ENCODE results near the gene RIPK3.
A peak's percentile ranks its signal among the peaks of the same experiment; 100 is the strongest.
"Not testable (repeated sequence)": the region's sequence is repeated elsewhere in the genome, so short reads cannot be mapped to it uniquely, and the experiment has no call there.

Gene RIPK3

GRCh38 chr14:24339284-24340151, at the start of gene RIPK3:
Gene RIPK3, minus strand, starts transcription at chr14:24339991. Its CDS starts 165 bp downstream, at chr14:24339826.
- DNase-seq = peak; percentile 71

DNA sequence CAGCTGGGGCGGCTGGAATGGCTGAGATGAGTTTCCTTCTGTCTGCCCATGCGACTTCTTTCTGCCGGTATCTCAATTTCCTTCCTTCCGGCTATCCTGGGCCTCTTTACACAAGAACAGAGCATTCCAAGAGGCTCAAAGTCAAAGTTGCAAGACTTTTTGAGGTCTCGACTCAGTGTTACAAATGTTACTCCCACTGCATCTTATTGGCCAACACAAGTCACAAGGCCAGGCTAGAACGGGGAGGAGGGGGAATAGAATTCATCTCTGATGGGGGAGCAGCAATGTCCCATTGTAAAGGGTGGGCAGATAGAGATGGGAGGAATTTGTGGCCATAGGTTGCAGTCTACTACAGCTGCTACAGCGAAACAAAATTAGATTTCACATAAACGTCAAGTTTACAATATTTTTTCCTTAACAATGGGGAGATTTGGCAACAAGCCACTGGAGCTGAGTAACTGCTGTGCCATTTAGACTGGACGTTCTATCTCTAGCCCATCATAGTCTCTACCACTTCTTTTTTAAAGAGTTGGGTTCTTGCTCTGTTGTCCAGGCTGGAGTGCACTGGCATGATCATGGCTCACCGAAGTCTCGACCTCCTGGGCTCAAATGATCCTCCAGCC, 49.5 kb upstream of the RIPK3 start:
- DNase-seq = no peak

DNA sequence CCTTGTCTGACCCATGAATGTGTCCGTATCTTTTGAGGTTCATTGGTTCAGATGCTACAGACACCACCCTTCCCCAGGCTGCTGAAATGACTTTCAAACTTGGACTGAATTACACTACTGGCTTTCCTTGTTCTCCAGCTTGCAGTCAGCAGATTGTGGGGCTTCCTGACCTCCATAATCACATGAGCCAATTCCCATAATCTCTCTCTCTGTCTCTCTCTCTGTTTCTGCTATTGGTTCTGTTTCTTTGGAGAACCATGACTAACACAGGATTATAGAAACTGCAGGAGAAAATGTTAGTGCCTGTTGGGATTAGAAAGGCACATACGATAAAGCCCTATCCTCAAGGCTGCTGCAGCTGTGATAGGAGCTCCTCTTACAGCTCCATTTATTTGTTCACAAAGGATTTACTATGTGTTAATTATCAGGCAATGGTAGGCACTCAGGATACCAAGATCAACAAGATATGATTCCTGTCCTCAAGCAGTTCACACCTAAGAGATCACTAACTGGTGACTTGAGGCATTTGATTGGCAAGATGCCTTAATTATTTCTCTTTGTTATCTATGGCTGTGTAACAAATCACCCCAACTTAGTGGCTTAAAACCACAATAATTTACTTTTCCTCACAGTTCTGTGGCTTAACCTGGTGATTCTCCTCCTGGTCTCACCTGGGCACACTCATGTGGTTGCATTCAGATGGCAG, 48.8 kb upstream of the RIPK3 start:
- no peak for DNase-seq

- not testable (repeated sequence) for DNase-seq
These were observed 47.8 kb upstream of the RIPK3 start for GRCh38 chr14:24387579-24387978.

DNA sequence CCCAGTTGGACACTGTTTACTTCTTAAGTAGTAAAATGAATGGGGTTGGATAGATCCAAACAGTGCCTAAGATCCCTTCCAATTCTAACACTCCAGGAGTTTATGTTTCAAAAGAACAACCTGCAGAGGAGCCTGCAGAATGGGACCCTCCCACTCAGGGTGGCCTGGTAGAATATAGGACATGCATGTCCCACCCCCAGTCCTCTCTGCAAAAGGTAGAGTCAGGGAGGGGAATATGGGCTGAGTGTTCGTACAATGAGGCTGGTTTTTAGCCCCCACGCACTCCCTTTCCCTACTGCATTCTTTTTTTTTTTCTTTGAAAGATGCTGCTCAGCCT, 47.2 kb upstream of the RIPK3 start:
- no peak for DNase-seq

GRCh38 chr14:24385524-24385923, 45.7 kb upstream of the RIPK3 start:
- DNase-seq = no peak

DNA sequence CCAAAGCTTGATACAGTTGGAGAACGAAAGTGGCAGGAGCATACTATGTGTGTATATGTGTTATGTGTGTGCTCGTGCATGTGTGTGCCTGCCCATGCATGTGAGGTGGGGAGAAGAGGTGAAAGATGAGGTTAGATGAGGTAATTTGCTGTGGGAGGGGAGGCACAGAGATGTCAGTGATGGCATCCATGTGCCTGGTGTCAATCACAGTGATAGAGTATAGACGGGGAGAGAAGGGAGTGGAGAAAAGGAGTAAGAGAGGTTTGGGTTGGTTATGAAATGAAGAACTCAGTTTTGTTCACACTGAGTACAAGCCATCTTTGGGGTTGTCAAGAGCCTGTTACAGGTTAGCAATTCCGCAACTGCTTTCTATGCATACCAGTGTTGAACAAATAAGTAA, 44.4 kb upstream of the RIPK3 start:
- no peak for DNase-seq

- DNase-seq = no peak
These were observed 42.2 kb upstream of the RIPK3 start for GRCh38 chr14:24382064-24382371.

- no peak for DNase-seq
These were observed 41.7 kb upstream of the RIPK3 start for GRCh38 chr14:24381363-24382063.

DNA sequence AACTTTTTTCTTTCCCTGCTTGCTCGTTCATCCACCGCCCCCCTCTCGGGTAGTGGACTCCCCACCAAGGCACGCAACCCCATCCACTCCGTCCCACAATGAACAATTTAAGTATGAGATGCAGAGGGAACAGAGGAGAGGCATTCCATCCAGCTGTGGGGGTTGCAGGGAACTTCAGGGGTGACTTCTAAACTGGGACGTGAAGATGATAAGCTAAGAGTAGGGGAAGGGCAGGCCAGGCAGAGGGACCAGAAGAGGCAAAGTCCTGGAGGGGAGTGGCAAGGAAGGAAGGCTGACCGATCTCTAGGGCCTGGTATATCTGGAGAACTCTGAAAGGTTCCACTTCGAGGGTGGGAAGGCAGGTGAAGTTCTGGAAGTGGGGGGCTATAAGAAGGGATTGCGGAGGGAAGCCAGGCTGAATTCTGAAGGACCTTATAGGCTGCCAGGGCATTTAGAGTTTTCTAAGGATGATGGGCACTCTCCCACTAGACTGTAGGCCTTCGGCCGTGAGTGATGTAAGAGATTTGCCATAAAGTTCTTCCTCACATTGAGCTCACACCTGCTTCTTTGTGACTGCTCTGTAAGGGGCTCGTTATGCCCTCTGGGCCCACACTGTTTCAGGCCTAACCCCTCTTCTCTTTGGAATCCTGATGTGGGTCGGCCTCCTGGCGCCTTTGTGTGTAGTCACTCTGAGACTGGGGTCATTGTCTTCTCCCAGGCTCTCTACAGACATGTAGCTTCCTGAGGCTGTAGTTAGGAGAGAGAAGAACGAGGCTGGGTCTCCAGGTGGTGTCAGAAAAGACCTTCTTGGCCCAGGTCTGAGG, 40.3 kb upstream of the RIPK3 start:
- DNase-seq = no peak

DNA sequence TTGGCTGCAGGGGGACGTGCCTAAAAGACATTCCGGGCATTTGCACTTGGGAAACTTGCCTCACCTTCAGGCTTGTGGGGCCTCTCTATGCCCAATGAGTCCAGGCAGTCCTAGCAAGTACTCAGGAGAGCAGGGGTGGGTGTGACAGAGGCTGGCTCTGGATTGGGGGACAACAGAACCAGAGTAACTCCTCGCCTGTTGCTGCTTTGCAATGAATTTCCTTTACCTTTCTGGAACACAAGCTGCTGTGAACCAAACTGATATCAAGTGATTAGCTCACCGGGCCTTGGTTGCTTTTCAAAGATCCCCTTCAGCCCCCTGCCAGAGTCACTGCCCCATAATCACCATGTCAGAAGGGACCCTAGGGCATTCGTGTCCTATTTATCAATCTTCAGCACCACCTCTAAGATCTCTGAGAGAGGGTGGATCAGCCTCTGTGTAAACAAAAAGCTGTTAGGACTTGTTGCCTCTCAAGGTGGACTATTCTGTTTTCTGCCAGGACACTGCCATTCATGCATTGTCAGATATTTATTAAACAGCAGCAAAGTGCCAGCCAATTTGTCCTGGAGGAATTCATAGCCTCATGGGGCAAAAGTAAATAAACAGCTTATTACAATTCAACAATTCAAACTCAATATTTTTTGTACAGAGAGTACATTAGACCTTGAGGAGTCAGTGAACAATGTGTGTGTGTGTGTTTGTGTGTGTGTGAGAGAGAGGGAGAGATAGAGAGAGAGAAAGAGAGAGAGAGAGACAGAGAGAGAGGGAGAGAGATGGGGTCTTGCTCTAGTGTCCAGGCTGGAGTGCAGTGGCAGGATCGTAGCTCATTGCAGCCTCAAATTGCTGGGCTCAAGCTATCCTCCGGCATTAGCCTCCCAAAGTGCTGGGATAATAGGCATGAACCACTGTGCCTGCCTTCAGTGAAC, 39.5 kb upstream of the RIPK3 start:
- no peak for DNase-seq

DNA sequence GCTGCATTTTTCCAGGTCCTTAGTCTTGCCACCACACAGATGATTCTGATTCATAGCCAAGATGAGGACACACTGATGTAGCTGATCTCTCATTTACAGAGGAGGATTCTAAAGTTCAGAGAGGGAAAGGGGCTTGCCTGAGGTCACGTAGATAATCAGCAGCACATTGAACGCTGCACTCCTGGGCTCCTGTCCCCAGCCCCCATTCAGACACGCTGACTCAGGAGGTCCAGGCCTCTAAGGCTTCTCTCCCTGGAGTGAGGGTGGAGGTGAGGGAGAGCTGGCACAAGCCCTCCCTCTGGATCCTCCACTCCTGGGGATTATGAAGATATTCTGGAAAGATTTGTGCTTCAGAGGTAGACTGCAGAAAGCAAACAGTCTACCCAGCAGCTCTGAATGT, 38.5 kb upstream of the RIPK3 start:
- no peak for DNase-seq

DNA sequence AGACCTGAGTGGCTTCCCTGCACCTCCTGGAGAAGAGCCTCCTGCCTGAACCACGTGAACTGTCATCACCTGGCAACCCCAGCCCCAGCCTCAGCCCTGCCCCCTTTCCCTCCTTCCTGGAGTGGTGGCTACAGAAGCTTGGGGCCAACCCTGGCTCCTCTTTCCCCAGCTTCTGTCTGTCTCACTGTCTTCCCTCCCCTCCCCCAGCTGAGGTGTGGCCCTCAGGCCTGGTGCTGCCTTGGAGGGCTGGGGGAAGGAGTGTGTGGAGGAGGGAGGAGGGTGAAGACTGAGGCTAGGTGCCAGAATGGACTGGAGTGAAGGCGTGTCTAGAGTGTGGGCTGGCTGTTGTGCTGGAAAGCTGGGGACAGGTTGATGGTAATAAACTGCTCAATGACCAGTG, 37.9 kb upstream of the RIPK3 start:
- DNase-seq = no peak

- DNase-seq = no peak
These were observed 37.3 kb upstream of the RIPK3 start for GRCh38 chr14:24377126-24377525.

DNA sequence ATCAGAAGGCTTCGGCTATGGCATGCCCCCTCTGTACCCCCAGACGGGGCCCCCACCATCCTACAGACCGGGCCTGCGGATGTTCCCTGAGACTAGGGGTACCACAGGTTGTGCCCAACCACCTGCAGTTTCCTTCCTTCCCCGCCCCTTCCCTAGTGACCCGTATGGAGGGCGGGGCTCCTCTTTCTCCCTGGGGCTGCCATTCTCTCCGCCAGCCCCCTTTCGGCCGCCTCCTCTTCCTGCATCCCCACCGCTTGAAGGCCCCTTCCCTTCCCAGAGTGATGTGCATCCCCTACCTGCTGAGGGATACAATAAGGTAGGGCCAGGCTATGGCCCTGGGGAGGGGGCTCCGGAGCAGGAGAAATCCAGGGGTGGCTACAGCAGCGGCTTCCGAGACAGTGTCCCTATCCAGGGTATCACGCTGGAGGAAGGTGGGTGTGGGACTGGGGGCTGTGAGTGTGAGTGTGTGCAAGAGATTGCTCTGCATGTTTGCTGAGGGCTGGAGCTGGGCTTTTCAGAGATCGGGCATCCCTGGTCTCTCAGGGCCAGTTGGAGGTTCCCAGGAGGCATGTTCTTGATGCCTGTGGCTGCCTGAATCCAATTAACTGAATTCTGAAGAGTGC, 36.8 kb upstream of the RIPK3 start:
- DNase-seq = no peak

DNA sequence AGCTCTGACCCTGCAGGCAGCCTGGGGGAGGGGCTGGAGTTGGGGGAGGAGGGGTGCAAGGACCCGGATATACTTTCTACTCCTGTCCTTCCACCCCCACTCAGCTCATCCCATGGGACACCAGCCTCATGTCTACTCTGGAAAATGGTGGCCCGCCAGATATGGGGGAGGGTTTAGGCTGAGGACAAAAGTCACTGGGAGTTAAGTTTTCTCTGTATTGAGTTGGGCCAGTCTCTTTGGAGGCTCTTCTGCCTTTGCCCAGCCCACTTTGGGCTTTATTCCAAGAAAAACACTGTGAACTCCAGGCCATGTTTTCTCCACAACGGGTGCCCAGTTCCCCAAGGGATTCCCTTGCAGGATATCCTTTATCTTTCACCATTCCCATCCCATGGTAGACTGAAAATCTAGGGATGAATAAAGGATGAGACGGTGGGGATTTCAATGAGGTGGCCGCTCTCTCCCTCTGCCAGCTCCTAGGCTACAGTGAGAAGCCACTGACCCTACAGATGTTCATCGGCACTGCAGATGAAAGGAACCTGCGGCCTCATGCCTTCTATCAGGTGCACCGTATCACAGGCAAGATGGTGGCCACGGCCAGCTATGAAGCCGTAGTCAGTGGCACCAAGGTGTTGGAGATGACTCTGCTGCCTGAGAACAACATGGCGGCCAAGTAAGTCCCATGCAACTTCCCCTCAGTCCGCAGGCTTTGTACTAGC, 33.1 kb upstream of the RIPK3 start:
- DNase-seq = no peak

GRCh38 chr14:24371605-24372004, 31.8 kb upstream of the RIPK3 start:
- not testable (repeated sequence) for DNase-seq

DNA sequence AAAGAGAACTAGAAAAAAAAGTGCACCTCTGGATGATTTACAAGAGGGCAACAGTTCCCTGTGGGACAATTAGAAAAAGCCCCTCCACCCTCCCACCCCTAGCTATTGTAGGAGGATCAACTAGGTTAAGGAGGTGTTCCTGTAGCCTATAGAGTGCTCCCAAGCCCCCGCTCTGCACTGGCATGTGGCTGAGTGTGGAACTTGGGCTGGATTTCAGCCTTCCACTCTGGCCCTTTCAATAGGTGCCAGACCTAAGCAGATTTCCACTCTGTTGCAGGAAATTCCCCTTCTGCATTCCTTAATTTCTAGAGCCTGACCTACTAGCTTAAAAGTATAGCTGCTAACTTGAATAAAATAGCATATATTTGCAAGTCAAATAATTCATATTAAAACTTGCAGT, 31.0 kb upstream of the RIPK3 start:
- no peak for DNase-seq

DNA sequence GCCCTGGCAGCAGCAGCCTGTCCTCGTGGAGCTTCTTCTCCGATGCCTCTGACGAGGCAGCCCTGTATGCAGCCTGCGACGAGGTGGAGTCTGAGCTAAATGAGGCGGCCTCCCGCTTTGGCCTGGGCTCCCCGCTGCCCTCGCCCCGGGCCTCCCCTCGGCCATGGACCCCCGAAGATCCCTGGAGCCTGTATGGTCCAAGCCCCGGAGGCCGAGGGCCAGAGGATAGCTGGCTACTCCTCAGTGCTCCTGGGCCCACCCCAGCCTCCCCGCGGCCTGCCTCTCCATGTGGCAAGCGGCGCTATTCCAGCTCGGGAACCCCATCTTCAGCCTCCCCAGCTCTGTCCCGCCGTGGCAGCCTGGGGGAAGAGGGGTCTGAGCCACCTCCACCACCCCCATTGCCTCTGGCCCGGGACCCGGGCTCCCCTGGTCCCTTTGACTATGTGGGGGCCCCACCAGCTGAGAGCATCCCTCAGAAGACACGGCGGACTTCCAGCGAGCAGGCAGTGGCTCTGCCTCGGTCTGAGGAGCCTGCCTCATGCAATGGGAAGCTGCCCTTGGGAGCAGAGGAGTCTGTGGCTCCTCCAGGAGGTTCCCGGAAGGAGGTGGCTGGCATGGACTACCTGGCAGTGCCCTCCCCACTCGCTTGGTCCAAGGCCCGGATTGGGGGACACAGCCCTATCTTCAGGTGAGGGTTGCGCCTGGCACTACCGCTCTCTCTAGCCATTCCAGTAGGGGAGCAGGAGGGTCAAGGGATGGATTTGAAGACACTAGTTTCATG, 30.3 kb upstream of the RIPK3 start:
- DNase-seq = no peak

DNA sequence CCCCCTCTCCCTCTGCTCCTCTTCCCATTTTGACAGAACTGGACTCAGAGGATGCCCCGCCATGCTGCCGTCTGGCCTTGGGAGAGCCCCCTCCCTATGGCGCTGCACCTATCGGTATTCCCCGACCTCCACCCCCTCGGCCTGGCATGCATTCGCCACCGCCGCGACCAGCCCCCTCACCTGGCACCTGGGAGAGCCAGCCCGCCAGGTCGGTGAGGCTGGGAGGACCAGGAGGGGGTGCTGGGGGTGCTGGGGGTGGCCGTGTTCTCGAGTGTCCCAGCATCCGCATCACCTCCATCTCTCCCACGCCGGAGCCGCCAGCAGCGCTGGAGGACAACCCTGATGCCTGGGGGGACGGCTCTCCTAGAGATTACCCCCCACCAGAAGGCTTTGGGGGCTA, 29.7 kb upstream of the RIPK3 start:
- no peak for DNase-seq

All from CD4-positive, alpha-beta T cell treated with Interleukin-10 for 1 hour (primary cell).